ENCODE data around the gene FAM168B.
"Not testable (repeated sequence)": the region's sequence is repeated elsewhere in the genome, so short reads cannot be mapped to it uniquely, and the experiment has no call there.

FAM168B gene

GRCh38 chr2:131120815-131121317 lies 27.6 kb upstream of the FAM168B start:
- Histone ChIP-seq H2AFZ (ENCODE audit: low read length) (no peak overlapping the region), H3K9me3 (replicated peaks; ENCODE audit: insufficient read depth, low read length) (no peaks in the 10 kb centered on the region), H3F3A (ENCODE audit: insufficient read depth, low read length) (no peaks in the 10 kb centered on the region), H3K27me3 (replicated peaks; ENCODE audit: insufficient read depth, low read length) (no peaks in the 10 kb centered on the region), H3K4me1 (ENCODE audit: low read length) (no peaks in the 10 kb centered on the region), H4K20me1 (ENCODE audit: insufficient read depth, low read length) (no peaks in the 10 kb centered on the region; the same call in 1 of the 2 replicates), H3K27ac (ENCODE audit: low read length) (no peak overlapping the region), H3K79me2 (ENCODE audit: low read length) (peaks cover 91% of the 10 kb centered on the region), H3K36me3 (replicated peaks; ENCODE audit: insufficient read depth, low read length) (peaks cover 3% of the 10 kb centered on the region; the same call in 1 of the 2 replicates), H3K4me3 (ENCODE audit: low read length) (no peak overlapping the region), H3K9me2 (replicated peaks; ENCODE audit: insufficient read depth, low read length) (no peaks in the 10 kb centered on the region), H3K4me2 (ENCODE audit: low read depth, low read length) (no peak overlapping the region), H3K9ac (ENCODE audit: low read length) (no peak overlapping the region)
- TF ChIP-seq EZH2 (optimal IDR thresholded peaks at IDR 0.05; ENCODE audit: low read depth, low read length) (no peak), CTCF (IDR thresholded peaks at IDR 0.05; ENCODE audit: low read length) (no peak), EZH2phosphoT487 (IDR thresholded peaks at IDR 0.05; ENCODE audit: low read length) (no peak)
- DNase-seq: no peak

- no peak overlapping the region for H3K4me2 ChIP-seq (ENCODE audit: low read depth, low read length)
- H3K27ac ChIP-seq (ENCODE audit: low read length): no peak overlapping the region
- H3K79me2 ChIP-seq (ENCODE audit: low read length): peaks cover 98% of the 10 kb centered on the region
- no peak overlapping the region for H3K4me3 ChIP-seq (ENCODE audit: low read length)
- DNase-seq: no peak
- no peaks in the 10 kb centered on the region for H3F3A ChIP-seq (ENCODE audit: insufficient read depth, low read length)
- H3K9me3 ChIP-seq (replicated peaks; ENCODE audit: insufficient read depth, low read length): no peaks in the 10 kb centered on the region
- TF ChIP-seq EZH2phosphoT487 (IDR thresholded peaks at IDR 0.05; ENCODE audit: low read length): no peak
- no peak for TF ChIP-seq CTCF (IDR thresholded peaks at IDR 0.05; ENCODE audit: low read length)
- TF ChIP-seq EZH2 (optimal IDR thresholded peaks at IDR 0.05; ENCODE audit: low read depth, low read length): no peak
- no peaks in the 10 kb centered on the region for H4K20me1 ChIP-seq (ENCODE audit: insufficient read depth, low read length)
- H3K36me3 ChIP-seq (replicated peaks; ENCODE audit: insufficient read depth, low read length): no peaks in the 10 kb centered on the region
- H3K4me1 ChIP-seq (ENCODE audit: low read length): no peaks in the 10 kb centered on the region
- H3K9ac ChIP-seq (ENCODE audit: low read length): no peak overlapping the region
- no peaks in the 10 kb centered on the region for H3K9me2 ChIP-seq (replicated peaks; ENCODE audit: insufficient read depth, low read length)
- no peak overlapping the region for H2AFZ ChIP-seq (ENCODE audit: low read length)
- no peaks in the 10 kb centered on the region for H3K27me3 ChIP-seq (replicated peaks; ENCODE audit: insufficient read depth, low read length)
These were observed 22.5 kb upstream of the FAM168B start for GRCh38 chr2:131115752-131116151.

GRCh38 chr2:131114950-131115349 lies 21.7 kb upstream of the FAM168B start:
- H3K9me2 ChIP-seq (replicated peaks; ENCODE audit: insufficient read depth, low read length); DNase-seq; H2AFZ ChIP-seq (ENCODE audit: low read length); H3K27me3 ChIP-seq (replicated peaks; ENCODE audit: insufficient read depth, low read length); H3K27ac ChIP-seq (ENCODE audit: low read length); H3K36me3 ChIP-seq (replicated peaks; ENCODE audit: insufficient read depth, low read length); H3K4me2 ChIP-seq (ENCODE audit: low read depth, low read length); H4K20me1 ChIP-seq (ENCODE audit: insufficient read depth, low read length); H3K4me3 ChIP-seq (ENCODE audit: low read length); H3K4me1 ChIP-seq (ENCODE audit: low read length); H3K9ac ChIP-seq (ENCODE audit: low read length); H3K9me3 ChIP-seq (replicated peaks; ENCODE audit: insufficient read depth, low read length); H3F3A ChIP-seq (ENCODE audit: insufficient read depth, low read length): not testable (repeated sequence)
- peaks cover 98% of the 10 kb centered on the region for H3K79me2 ChIP-seq (ENCODE audit: low read length)

GRCh38 chr2:131113566-131114227 lies 20.4 kb upstream of the FAM168B start:
- no peak for TF ChIP-seq CTCF (IDR thresholded peaks at IDR 0.05; ENCODE audit: low read length)
- TF ChIP-seq EZH2 (optimal IDR thresholded peaks at IDR 0.05; ENCODE audit: low read depth, low read length): no peak
- no peak for TF ChIP-seq EZH2phosphoT487 (IDR thresholded peaks at IDR 0.05; ENCODE audit: low read length)
- H3K36me3 ChIP-seq (replicated peaks; ENCODE audit: insufficient read depth, low read length): no peaks in the 10 kb centered on the region

More at GRCh38 chr2:131113566-131114227, 20.4 kb upstream of the FAM168B start:
- no peaks in the 10 kb centered on the region for H3K4me1 ChIP-seq (ENCODE audit: low read length)
- no peaks in the 10 kb centered on the region for H3K9me3 ChIP-seq (replicated peaks; ENCODE audit: insufficient read depth, low read length)
- H4K20me1 ChIP-seq (ENCODE audit: insufficient read depth, low read length): 0 out of 2 replicates have a peak, but pooled peaks cover 3% of the 10 kb centered on the region
- H3K4me2 ChIP-seq (ENCODE audit: low read depth, low read length): no peak overlapping the region
- no peak overlapping the region for H2AFZ ChIP-seq (ENCODE audit: low read length)
- no peak overlapping the region for H3K4me3 ChIP-seq (ENCODE audit: low read length)
- no peaks in the 10 kb centered on the region for H3K27me3 ChIP-seq (replicated peaks; ENCODE audit: insufficient read depth, low read length)
- no peak overlapping the region for H3K27ac ChIP-seq (ENCODE audit: low read length)
- H3K9me2 ChIP-seq (replicated peaks; ENCODE audit: insufficient read depth, low read length): no peaks in the 10 kb centered on the region
- H3K79me2 ChIP-seq (ENCODE audit: low read length): peaks cover 97% of the 10 kb centered on the region
- H3K9ac ChIP-seq (ENCODE audit: low read length): no peak overlapping the region
- no peak for DNase-seq
- H3F3A ChIP-seq (ENCODE audit: insufficient read depth, low read length): no peaks in the 10 kb centered on the region

All from MM.1S (cell line).